SIG-M5 treated with dmso at 0.1 percent for 504 hours (cell line): Measurements from ENCODE around the gene MCOLN2.
"Not testable (repeated sequence)": the region's sequence is repeated elsewhere in the genome, so short reads cannot be mapped to it uniquely, and the experiment has no call there.

Experiments
- DNase-seq: peaks from one replicate; lab custom pipeline; 2025; ENCODE audit not compliant: unreplicated experiment; lab: John Stamatoyannopoulos, UW

The MCOLN2 gene

DNA sequence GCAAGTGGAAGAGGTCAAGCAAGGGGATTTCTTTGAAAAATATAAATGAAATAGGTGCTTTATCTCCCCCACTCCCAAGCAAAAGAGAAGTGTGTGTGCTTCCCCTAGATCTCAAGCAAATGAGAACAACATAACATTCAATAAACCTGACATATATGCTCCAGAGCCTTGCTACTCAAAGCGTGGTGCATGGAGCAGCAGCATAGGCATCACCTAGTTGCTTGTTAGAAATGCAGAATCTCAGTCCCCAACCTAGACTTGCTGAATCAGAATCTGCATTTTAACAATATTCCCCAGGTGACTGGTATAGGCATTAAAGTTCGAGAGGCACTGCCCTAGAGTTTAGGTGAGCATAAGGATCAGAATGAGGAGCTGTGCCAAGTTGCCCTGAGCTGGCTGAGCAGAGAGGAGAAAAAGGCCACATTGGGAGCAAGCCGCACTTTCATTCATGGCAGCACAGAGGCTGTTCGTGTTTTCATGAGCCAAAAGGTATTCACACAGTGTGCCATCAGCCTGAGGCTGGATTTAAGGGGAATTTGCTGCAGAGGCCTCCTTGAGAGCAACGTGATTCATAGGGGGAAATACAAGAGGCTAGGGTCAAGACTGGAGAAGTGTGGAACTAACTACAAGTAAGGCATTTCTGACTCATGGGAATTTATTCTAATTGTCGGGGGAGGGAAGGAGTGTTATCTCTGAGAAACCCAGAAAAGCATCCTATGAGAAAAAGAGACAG lies 89.7 kb downstream of the MCOLN2 start:
- no peak for DNase-seq

DNA sequence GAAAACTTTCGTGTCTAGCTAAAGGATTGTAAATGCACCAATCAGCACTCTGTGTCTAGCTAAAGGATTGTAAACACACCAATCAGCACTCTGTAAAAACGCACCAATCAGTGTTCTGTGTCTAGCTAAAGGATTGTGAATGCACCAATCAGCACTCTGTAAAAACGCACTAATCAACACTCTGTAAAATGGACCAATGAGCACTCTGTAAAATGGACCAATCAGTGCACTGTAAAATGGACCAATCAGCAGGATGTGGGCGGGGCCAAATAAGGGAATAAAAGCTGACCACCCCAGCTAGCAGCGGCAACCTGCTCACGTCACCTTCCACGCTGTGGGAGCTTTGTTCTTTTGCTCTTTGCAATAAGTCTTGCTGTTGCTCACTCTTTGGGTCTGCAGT lies 94.2 kb downstream of the MCOLN2 start:
- DNase-seq: not testable (repeated sequence)

DNA sequence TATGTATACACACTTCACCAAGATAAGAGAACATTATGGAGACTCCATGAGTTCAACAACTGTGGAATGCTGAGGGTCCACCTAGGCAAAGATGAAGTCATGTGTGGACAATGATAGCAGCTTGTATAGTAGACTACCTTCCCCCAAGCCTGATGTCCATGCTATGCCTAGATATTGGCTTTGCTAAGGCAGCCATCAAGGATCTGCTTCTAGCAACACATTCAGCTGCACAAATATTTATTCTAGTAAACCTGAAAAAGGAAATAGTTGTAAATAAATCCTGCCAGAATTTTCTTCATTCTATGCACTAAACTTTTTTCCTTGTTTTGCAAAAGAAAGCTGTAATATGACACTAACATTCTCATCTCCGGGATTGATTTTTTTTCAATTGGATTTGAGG lies 96.9 kb downstream of the MCOLN2 start:
- no peak for DNase-seq

DNA sequence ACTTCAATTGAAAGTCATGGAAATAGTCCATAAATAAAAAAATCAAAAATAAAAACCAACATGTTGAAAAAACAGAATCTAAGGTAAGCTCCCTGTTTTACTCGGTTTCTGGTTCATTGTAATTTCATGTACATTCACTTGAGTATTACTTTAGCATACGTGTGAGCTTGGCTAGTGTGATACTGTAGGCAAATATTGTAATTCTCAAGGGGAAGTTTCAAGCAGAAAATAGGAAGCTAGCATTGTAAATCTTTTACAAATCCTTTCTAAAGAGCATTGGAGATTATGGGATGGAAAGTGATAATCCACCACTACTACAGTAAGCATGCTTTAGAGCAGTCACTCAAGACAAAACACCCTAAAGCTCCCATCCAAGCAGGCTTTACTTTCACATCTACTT lies 100.6 kb downstream of the MCOLN2 start:
- DNase-seq: no peak

DNA sequence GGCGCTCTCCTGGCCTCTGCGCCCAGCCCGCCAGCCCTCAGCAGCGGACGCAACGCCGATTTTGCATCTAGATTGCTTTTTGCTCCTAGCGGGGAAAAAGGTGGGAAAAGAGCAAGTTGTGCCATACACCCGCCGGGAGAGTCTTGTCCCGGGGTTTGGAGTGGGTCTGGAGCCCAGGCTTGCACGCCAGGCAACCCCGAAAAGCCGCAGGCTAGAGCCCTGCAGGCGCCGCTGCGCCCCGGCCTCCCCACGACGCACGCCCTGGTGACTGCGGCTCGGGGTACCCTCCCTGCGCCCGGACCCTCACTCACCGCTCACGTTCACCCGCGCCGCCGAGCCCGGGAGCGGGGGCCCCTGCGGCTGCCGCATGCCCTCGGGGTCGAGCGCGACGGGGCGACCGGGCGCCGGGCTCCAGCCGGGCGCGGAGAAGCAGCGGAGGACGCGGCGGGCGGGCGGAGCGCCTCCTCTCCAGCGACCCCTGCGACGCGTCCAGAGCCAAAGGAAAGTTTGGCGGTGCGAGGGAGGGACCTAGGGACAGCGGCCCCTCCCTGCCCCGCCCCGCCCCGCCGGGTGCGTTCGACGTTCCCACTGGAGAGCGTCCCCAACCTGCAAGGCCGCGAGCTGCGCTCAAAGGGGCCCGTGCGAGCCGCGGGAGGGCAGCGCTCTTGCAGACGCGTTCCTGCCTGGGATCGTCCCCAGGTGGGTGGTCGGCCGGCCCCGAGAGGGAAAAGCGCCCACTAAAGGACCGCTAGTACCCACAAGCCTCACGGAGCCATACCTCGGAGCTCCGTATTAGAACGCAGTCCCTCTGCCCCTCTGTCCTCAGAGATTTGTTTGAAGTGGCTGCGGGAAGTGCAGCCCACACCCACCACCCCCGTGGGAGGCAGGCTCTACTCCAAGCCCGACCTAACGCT lies 104.0 kb downstream of the MCOLN2 start, which contains the start of gene LPAR3:
LPAR3 (minus strand) TSS at position 502 of the 914 bp plus-strand sequence. CDS start 27,086 bp downstream, outside the sequence.
- DNase-seq: no peak

DNA sequence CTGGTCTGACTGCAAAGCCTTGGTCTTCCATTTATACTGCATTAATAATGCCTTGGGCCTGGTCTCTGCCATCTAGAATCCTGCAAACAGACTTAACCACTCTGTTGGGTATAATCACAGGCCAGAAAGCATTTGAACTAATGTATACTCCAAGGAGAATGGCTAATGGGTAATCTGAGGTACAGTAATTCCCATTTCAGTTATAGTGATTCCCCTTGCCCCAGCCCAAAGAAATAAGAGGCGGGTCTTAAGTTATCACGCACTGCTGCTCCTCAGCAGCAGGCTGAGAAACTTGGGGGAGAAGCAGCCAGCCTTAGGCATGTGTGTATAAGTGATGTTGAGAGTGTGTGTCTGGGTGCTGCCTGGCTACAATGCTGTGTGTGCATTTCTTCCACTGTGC lies 106.3 kb downstream of the MCOLN2 start:
- DNase-seq: no peak

DNA sequence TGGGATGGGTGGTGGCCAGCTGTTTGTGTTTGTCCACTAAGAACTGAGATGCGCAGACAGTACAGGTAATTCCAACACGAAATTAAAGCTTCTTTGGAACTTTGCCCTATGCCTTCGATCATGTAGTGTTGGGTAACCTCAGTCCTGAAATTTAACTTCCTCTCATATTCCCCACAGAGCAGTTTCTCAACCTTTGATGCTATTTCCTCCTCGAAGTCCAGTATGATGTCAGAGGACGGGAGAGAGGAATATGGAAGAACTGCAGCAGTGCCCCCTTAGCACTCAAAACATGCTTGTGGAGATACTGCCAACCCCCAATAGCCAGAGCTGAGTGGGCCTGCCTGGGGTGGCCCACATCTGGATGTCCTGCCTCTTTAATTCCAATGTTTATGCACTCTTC lies 107.5 kb downstream of the MCOLN2 start:
- peak; percentile 55 for DNase-seq

DNA sequence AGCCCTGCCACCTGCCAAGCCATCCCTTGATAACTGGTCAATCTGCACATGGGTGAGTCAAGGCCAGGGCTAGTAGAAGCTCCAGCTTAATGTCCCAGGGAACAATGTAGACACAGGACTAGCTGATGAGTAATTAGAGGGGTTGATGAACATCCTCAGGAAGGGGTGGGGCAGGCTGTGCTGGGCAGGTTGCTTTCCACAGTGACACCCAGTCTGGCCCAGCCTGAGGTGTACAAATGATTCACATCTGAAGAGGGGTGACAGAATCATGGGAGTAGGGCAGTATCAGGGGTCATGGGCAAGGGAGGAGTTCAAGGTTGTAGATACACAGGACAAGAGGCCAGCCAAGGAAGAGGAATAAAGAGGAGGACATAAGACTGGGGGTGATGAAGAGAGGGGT lies 108.2 kb downstream of the MCOLN2 start:
- no peak for DNase-seq

DNA sequence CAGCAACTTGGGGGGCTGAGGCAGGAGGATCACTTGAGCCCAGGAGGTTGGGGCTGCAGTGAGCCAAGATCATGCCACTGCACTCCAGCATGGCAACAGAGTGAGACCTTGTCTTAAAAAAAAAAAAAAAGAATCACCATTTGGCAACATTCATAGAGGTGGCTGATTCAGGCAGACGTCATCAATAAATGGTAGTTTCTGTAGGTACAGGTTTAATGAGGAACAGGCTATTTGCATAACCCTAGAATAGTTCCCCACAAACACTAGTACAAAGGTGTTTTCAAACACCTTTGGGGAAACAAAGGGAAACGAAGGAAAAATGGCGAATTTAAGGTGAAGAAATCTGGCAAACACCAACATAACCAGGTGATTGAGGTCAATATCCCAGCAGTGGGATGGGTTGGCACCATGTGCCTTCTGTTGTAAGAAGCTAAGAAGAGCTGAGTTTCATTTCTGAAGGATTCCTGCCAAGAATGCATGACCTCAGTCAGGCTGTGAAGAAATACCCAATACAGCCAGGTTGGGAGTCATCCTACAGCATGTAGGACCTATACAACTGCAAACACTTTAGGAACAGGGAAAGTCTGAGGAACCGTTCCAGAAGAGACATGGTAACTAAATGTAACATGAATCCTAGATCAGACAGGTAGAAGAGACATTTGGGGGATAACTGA lies 109.5 kb downstream of the MCOLN2 start:
- no peak for DNase-seq

DNA sequence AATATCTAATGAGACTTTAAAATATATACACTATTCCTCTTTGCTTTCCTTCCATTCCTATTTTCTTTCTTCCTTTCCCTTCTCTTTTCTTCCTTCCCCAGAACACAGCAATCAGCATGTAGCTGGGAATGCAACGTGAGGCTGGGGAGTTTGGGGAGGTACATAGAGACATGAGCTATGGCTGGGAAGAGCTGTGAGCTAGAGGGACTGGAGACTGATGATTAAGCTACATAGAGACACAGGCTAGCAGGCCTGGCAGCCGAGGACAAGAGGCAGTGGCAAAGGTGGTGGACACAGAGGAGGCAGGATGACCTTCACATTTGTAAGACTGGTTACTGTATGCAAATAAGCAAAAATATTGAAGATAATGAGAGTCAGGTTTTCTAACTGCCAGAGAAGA lies 111.4 kb downstream of the MCOLN2 start:
- DNase-seq: no peak

DNA sequence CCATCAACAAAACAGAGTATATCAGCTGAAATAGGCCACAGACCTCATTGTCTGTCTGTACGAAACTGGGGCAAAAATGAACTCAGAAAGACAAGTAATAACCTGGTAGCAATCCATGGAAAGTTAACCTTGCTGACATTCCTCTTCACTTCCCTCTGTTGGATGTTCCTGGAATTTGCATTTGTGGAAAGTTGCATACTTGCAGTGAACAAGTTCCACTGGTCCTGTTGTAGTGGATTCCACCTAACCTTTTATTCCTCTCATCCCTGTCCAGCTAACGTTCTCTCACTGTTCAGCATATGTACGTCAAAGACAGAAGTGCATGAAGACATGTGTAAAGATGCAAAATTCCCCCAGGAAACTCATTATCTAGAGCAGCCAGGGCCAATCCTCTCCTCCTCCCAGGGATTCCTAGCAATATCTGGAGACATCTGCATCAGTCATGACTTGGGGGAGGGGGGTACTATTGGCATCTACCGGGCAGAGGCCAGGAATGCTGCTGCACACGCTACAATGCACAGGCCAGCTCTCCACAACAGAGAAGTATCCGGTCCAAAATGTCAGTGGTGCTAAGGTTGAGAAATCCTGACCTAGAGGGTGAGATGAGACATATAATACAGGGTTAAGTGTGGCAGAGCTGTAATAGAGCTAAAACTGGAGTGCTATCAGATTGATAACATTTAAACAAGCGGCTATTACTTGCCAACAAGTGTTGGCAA lies 112.1 kb downstream of the MCOLN2 start:
- DNase-seq: no peak

DNA sequence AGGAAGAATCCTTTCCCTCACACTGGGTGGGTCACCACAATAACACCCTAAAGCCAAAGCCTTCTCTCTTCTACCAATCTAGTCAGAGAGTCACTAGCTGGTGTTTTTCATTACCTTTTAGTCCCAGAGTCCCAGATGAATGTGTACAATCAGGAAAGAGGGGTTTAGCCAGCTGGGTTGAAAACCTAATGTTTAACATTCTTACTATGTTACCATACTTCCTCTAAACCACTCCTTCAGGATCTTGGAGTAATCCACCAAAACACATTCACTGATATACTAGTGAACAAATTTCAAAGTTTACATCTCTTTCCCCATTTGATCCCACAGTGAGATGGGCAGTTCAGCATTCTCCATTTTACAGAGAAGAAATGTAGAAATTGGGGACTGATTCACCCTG lies 113.6 kb downstream of the MCOLN2 start:
- no peak for DNase-seq

DNA sequence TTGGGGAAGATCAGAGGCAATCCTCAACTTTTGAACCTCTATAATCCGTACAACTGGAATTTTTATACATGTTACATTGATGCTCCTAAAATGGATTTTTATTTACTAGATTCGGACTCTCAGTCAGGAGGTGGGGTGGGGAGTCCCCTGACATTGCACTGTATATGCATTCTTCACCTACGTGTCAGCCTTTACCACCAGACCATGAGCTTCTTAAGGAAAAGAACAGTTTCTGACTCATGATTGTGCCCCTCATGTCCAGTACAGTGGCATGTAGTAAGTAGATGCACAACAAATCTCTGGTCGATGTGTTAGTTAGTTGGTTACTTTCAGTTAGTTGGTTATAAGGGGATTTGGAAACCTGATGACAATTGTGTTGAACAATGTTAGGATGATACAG lies 119.3 kb downstream of the MCOLN2 start:
- DNase-seq: no peak

DNA sequence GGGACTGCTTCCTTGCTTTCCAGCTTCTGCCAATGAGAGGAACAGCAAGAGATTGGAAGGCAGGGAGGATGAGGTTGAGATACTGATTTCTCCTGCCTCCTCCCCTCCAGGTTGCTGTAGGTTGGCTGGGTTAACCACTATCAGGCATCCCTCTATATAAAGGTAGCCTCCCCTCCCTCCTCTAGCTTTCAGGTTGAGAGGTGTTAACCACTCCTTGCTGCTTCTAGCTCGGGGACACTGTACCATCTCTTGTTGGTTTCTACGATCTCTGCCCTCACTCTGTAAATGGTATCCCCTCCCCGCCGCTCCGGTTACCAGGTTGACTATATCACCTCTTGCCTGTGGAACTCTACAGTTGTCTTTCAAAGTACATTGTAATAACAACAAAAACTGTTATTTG lies 120.6 kb downstream of the MCOLN2 start:
- no peak for DNase-seq
